ENCODE measurements around the gene CDPF1. TPM values are rescaled to one million over a fixed set of nuclear protein-coding genes. Genes with fewer than 3 reads are reported as not detected.

Gene CDPF1
- polyA plus RNA-seq, 1 donor from 2014 or later = 32.7 TPM

DNA sequence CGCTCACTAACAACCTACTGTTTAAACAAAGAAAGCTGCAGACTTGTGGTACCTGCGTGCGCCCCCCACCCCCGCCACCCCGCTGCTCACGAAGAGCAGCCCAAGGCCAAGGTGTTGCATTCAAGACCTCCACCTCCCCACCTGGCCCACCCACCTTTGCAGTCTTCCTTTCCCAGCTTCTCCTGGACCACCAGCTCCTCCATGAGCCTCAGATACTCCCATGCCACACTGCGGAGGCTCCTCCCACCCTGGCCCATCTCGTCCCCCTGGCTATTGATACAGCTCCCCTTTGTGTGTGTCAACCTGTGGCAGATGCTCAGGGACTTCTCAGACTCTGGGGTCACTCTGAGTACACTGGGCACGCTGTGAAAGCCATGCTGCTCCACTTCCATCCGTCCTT lies 3.9 kb downstream of the CDPF1 start:
- H2AFZ ChIP-seq (ENCODE audit: low read depth, low read length) = no peak overlapping the region
- no peak overlapping the region for H3K27ac ChIP-seq (ENCODE audit: low read length)
- no peak overlapping the region for H3K4me2 ChIP-seq (ENCODE audit: low read length)
- no peak overlapping the region for H3K4me3 ChIP-seq (ENCODE audit: low read length)
- H3K9me3 ChIP-seq (ENCODE audit: low read length) = no peaks in the 10 kb centered on the region
- no peak overlapping the region for H3K9ac ChIP-seq (ENCODE audit: low read length)
- TF ChIP-seq MXI1 (conservative IDR thresholded peaks at IDR 0.05; ENCODE audit: poor library complexity, severe bottlenecking) (no peak), RAD21 (conservative IDR thresholded peaks at IDR 0.05) (no peak), TAF1 (IDR thresholded peaks at IDR 0.05; ENCODE audit: low read depth) (no peak), SMC3 (conservative IDR thresholded peaks at IDR 0.05; ENCODE audit: poor library complexity) (no peak), POLR2AphosphoS5 (IDR thresholded peaks at IDR 0.05) (no peak), EP300 (conservative IDR thresholded peaks at IDR 0.05; ENCODE audit: poor library complexity, severe bottlenecking) (no peak), EZH2 (IDR thresholded peaks at IDR 0.05; ENCODE audit: borderline replicate concordance, insufficient read depth, low read length, poor library complexity, severe bottlenecking) (no peak)
- TF ChIP-seq, protein P1, sequence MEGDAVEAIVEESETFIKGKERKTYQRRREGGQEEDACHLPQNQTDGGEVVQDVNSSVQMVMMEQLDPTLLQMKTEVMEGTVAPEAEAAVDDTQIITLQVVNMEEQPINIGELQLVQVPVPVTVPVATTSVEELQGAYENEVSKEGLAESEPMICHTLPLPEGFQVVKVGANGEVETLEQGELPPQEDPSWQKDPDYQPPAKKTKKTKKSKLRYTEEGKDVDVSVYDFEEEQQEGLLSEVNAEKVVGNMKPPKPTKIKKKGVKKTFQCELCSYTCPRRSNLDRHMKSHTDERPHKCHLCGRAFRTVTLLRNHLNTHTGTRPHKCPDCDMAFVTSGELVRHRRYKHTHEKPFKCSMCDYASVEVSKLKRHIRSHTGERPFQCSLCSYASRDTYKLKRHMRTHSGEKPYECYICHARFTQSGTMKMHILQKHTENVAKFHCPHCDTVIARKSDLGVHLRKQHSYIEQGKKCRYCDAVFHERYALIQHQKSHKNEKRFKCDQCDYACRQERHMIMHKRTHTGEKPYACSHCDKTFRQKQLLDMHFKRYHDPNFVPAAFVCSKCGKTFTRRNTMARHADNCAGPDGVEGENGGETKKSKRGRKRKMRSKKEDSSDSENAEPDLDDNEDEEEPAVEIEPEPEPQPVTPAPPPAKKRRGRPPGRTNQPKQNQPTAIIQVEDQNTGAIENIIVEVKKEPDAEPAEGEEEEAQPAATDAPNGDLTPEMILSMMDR (IDR thresholded peaks at IDR 0.05; ENCODE audit: poor library complexity, severe bottlenecking) = no peak
- TF ChIP-seq, protein P2, sequence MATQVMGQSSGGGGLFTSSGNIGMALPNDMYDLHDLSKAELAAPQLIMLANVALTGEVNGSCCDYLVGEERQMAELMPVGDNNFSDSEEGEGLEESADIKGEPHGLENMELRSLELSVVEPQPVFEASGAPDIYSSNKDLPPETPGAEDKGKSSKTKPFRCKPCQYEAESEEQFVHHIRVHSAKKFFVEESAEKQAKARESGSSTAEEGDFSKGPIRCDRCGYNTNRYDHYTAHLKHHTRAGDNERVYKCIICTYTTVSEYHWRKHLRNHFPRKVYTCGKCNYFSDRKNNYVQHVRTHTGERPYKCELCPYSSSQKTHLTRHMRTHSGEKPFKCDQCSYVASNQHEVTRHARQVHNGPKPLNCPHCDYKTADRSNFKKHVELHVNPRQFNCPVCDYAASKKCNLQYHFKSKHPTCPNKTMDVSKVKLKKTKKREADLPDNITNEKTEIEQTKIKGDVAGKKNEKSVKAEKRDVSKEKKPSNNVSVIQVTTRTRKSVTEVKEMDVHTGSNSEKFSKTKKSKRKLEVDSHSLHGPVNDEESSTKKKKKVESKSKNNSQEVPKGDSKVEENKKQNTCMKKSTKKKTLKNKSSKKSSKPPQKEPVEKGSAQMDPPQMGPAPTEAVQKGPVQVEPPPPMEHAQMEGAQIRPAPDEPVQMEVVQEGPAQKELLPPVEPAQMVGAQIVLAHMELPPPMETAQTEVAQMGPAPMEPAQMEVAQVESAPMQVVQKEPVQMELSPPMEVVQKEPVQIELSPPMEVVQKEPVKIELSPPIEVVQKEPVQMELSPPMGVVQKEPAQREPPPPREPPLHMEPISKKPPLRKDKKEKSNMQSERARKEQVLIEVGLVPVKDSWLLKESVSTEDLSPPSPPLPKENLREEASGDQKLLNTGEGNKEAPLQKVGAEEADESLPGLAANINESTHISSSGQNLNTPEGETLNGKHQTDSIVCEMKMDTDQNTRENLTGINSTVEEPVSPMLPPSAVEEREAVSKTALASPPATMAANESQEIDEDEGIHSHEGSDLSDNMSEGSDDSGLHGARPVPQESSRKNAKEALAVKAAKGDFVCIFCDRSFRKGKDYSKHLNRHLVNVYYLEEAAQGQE (IDR thresholded peaks at IDR 0.05; ENCODE audit: borderline replicate concordance) = no peak
- H3K27me3 ChIP-seq (ENCODE audit: insufficient read depth, low read depth, low read length) = no peaks in the 10 kb centered on the region
- no peaks in the 10 kb centered on the region for H3K36me3 ChIP-seq (ENCODE audit: insufficient read depth, low read length)
- H3K9me2 ChIP-seq (ENCODE audit: insufficient read depth, low read length) = no peaks in the 10 kb centered on the region
- no peaks in the 10 kb centered on the region for H3F3A ChIP-seq (ENCODE audit: insufficient read depth, low read length, poor library complexity, severe bottlenecking)
- H3K79me2 ChIP-seq (replicated peaks; ENCODE audit: insufficient read depth, low read length) = no peaks in the 10 kb centered on the region
- no peaks in the 10 kb centered on the region for H4K20me1 ChIP-seq (ENCODE audit: insufficient read depth)

DNA sequence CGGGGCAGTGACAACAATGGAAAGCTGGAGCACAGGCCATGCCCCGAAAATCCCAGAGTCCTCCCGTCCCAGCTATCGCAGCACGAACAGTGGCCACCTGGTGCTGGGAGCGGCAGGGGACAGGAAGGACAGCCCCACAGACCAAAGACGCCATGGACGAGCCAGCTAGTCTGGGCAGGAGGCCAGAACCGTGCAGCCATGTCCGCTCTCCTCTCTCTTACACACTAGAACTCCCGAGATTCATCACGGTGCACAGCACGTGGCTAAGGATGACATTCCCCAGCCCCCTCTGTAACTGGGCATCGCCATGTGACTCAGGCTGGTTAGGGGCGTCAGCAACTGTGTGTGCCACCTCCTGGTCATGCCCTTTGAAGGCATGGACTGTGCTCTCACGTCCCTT lies 4.6 kb downstream of the CDPF1 start:
- no peak overlapping the region for H2AFZ ChIP-seq (ENCODE audit: low read depth, low read length)
- H3K4me2 ChIP-seq (ENCODE audit: low read length) = no peak overlapping the region
- TF ChIP-seq EP300 (conservative IDR thresholded peaks at IDR 0.05; ENCODE audit: poor library complexity, severe bottlenecking) (no peak), TAF1 (IDR thresholded peaks at IDR 0.05; ENCODE audit: low read depth) (no peak), EZH2 (IDR thresholded peaks at IDR 0.05; ENCODE audit: borderline replicate concordance, insufficient read depth, low read length, poor library complexity, severe bottlenecking) (no peak), RAD21 (conservative IDR thresholded peaks at IDR 0.05) (no peak), MXI1 (conservative IDR thresholded peaks at IDR 0.05; ENCODE audit: poor library complexity, severe bottlenecking) (no peak), POLR2AphosphoS5 (IDR thresholded peaks at IDR 0.05) (no peak), SMC3 (conservative IDR thresholded peaks at IDR 0.05; ENCODE audit: poor library complexity) (no peak)
- TF ChIP-seq, protein P1 (IDR thresholded peaks at IDR 0.05; ENCODE audit: poor library complexity, severe bottlenecking) = no peak
- TF ChIP-seq, protein P2 (IDR thresholded peaks at IDR 0.05; ENCODE audit: borderline replicate concordance) = no peak
- H3K27ac ChIP-seq (ENCODE audit: low read length) = no peak overlapping the region
- no peaks in the 10 kb centered on the region for H3K79me2 ChIP-seq (replicated peaks; ENCODE audit: insufficient read depth, low read length)
- H3K36me3 ChIP-seq (ENCODE audit: insufficient read depth, low read length) = no peaks in the 10 kb centered on the region
- H4K20me1 ChIP-seq (ENCODE audit: insufficient read depth) = no peaks in the 10 kb centered on the region
- H3K9me3 ChIP-seq (ENCODE audit: low read length) = no peaks in the 10 kb centered on the region
- no peak overlapping the region for H3K9ac ChIP-seq (ENCODE audit: low read length)
- H3K27me3 ChIP-seq (ENCODE audit: insufficient read depth, low read depth, low read length) = no peaks in the 10 kb centered on the region
- no peak overlapping the region for H3K4me3 ChIP-seq (ENCODE audit: low read length)
- H3F3A ChIP-seq (ENCODE audit: insufficient read depth, low read length, poor library complexity, severe bottlenecking) = no peaks in the 10 kb centered on the region
- no peaks in the 10 kb centered on the region for H3K9me2 ChIP-seq (ENCODE audit: insufficient read depth, low read length)
